GM12872 (cell line): Measurements from ENCODE around the gene KCNAB1.
A peak's percentile ranks its signal among the peaks of the same experiment; 100 is the strongest.

ENCODE experiments used
- TF ChIP-seq, protein P1 (sequence below): IDR thresholded peaks from 3 replicates; pipeline ENCODE4 v1.5.1; 2011; ENCODE audit warnings: low read depth, mild to moderate bottlenecking, low read length, moderate library complexity; ENCODE audit not compliant: insufficient read depth

KCNAB1 gene

DNA sequence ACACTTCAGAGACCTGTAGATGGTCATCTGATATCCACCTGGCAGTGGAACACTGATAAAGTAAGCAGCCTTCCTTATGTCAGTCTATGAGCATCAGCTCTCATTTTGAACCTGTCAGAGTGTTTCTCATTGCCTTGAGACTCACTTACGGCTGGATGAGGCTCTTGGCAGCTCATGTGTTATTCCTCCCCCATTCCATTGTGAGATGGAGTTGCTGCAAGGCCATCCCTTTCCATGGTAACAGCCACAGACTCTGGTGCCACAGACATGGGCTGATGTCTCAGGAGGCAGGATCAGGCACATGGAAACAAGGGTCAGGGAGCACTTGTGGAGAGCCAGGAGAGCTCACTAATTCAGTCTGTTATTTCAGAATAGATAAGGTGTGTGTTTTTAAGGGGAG lies 11.9 kb downstream of the KCNAB1 start:
- TF ChIP-seq, protein P1, sequence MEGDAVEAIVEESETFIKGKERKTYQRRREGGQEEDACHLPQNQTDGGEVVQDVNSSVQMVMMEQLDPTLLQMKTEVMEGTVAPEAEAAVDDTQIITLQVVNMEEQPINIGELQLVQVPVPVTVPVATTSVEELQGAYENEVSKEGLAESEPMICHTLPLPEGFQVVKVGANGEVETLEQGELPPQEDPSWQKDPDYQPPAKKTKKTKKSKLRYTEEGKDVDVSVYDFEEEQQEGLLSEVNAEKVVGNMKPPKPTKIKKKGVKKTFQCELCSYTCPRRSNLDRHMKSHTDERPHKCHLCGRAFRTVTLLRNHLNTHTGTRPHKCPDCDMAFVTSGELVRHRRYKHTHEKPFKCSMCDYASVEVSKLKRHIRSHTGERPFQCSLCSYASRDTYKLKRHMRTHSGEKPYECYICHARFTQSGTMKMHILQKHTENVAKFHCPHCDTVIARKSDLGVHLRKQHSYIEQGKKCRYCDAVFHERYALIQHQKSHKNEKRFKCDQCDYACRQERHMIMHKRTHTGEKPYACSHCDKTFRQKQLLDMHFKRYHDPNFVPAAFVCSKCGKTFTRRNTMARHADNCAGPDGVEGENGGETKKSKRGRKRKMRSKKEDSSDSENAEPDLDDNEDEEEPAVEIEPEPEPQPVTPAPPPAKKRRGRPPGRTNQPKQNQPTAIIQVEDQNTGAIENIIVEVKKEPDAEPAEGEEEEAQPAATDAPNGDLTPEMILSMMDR = no peak

DNA sequence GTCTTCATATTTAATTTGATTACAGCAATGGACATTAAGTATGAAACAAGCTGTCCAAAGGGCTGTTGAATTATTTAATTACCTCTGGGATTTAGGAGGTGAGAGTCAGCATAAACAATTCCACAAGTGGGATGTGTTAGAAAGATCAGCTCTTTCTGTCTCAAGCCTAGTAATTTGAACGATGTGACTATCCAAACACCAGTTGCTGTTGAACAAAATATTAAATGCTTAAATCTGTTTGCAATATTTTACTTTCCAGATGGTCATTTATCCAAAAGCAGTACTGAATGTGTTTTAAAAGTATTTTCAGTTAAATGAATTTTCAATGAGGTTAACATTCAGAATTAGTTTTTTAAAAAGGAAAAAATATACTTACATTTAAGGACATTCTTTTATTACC lies 12.7 kb downstream of the KCNAB1 start:
- TF ChIP-seq, protein P1 = no peak

DNA sequence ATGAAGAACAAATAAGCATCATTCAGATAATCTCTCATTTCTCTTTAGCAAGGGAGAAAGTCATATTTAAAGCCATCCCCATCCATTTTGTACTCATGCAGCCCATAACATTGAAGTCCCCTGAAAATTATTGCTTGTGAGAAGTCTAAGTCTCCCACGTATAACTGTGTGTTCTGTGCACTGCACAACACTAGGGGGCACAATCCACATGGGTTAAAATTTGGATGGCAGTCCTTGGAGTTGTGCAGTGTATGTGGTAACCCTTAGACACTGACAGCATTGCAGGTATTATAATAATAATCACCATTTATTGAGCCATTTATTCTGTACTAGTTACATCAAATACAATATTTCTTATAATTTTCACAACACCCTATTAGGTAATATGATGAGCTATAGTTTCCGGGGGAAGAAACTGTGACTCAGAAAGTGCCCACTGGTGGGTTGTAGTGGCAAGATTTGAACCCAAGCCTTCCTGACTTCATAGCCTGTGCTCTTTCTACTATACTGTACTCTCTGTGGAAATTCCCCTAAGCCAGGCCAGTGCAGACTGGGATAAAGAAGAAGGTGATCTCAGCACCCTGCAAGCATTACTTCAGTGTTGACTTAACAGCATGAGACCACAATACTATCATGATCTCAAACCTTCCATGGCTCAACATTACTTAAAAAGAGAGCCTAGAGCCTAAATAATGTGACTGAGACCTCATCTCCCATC lies 15.7 kb downstream of the KCNAB1 start:
- TF ChIP-seq, protein P1 = peak; percentile 42

DNA sequence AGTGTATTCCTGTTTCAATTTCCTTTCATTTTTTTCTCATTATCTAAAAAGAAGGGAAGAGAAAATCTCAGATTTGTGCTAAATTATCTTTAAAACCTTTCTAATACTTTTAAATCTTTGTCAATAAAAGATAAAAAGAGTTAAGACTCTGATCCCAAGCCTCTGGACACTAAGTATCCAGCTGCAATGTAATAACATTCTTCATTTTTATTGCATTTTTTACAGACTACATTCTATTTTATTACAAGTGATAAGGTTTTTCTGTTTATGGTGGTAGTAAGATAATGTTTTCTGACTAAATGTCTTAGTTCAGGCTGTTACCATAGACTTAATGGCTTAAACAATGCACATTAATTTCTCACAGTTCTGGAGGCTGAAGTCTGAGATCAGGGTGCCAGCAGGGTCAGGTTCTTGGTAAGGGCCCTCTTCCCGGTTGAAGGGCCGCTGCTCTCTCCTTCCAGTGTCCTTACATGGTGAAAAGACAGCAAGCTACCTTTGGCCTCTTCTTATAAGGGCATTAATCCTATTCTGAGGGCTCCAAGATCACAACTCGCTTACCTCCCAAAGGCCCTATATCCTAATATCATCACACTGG lies 19.7 kb downstream of the KCNAB1 start:
- TF ChIP-seq, protein P1 = no peak

DNA sequence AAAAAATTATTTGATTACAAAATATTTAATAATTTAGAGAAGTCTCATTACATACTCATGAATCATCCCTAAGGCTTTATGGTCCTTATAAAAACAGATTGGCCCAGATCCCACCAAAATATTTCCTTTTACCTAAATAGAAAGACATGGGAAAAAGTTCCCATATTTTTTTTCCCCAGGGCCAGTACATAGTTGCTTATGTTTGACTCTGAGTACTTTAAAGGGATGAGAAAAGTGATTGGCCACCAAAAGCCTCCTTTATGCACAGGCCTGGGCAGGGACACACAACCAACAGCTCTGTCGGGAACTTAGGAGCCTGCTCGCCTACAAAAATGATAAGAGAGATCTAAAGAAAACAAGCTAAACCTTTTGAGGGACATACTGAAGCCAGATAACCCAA lies 22.3 kb downstream of the KCNAB1 start:
- TF ChIP-seq, protein P1 = no peak

DNA sequence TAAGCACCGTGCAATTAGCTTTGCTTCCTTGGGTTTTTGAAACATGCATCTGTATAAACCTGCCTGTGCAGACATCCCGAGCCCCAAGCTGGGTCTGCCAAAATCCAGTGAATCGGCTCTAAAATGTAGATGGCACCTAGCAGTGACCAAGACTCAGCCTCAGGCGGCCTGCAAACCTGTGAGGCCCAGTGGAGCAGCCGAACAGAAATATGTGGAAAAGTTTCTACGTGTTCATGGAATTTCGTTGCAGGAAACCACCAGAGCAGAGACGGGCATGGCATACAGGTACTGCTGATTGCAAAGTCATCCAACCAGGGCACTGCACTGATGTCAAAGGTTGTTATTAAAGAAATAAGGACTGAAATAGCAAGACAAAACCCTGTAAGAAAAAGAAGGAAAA lies 22.8 kb downstream of the KCNAB1 start:
- TF ChIP-seq, protein P1 = no peak

DNA sequence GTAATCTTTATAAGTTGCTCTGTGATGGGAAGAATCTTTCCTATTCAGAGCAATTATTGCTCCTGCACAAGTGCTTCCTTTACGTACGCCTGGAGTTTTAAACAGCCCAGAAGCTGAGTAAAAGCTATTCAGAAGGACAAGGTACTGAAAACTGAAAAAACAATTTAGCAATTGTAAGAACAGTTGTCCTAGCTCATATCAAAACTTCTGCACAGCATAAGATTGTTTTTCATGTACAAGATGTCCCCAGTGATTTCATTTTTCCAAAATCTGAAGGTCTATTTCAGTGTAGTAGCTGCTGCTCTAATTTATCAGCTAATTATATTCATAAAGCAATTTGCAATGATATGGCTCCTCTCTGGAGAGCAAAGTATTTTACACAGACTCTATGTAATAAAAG lies 23.7 kb downstream of the KCNAB1 start:
- TF ChIP-seq, protein P1 = no peak
